ENCODE data around the gene LRRC23.

DNA sequence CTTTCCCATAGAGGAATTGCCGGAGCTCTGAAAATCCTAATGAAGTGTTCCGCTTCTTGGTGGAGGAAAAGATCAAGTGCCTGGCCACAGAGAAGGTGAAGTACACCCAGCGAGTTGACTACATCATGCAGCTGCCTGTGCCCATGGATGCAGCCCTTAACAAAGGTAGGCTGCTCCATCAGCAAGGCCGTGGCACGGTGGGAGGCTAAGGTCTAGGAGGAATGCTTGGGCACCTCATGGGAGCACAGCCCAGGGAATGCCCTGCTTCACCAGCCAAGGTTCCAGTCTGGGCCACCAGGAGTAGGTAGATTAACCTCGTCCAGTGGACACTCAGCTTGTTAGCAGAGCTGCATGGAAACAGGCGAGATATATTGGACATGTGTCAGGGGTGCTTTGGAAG, 43.7 kb upstream of the LRRC23 start:
- no peak for TF ChIP-seq FOXA1 (IDR thresholded peaks at IDR 0.05; ENCODE audit: borderline replicate concordance)
- TF ChIP-seq NR3C1 (CRISPR knock-in tag; IDR thresholded peaks at IDR 0.05), result no peak
- TF ChIP-seq, protein P1, sequence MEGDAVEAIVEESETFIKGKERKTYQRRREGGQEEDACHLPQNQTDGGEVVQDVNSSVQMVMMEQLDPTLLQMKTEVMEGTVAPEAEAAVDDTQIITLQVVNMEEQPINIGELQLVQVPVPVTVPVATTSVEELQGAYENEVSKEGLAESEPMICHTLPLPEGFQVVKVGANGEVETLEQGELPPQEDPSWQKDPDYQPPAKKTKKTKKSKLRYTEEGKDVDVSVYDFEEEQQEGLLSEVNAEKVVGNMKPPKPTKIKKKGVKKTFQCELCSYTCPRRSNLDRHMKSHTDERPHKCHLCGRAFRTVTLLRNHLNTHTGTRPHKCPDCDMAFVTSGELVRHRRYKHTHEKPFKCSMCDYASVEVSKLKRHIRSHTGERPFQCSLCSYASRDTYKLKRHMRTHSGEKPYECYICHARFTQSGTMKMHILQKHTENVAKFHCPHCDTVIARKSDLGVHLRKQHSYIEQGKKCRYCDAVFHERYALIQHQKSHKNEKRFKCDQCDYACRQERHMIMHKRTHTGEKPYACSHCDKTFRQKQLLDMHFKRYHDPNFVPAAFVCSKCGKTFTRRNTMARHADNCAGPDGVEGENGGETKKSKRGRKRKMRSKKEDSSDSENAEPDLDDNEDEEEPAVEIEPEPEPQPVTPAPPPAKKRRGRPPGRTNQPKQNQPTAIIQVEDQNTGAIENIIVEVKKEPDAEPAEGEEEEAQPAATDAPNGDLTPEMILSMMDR (IDR thresholded peaks at IDR 0.05 in 2 of 3, conservative IDR thresholded peaks at IDR 0.05 in 1 of 3; ENCODE audit: insufficient read depth in 2 of 3, low read depth in 1 of 3, low read length in 3 of 3), result no peak
- no peak for TF ChIP-seq EZH2 (IDR thresholded peaks at IDR 0.05; ENCODE audit: borderline replicate concordance, low read depth, low read length)
- no peak for TF ChIP-seq EGR1 (conservative IDR thresholded peaks at IDR 0.05)
- no peak for TF ChIP-seq CREB1 (IDR thresholded peaks at IDR 0.05)
- TF ChIP-seq CREB1 (CRISPR knock-in tag; IDR thresholded peaks at IDR 0.05), result no peak
